ENCODE measurements around the gene BDKRB2. TPM values are rescaled to one million over a fixed set of nuclear protein-coding genes. Genes with fewer than 3 reads are reported as not detected.

BDKRB2 gene
- total RNA-seq (2014; rRNA removed; shearing (Covaris generic)) (0.14 and 0.54 TPM in 2 replicates), polyA plus RNA-seq (2016; fragmentation: Nextera tagmentation; extraction: Ambion mirVana) (0.07 and 0.21 TPM in 2 replicates)
- long read RNA-seq, result 0 reads

- Histone ChIP-seq H3F3A (replicated peaks; ENCODE audit: low read depth) (no peaks in the 10 kb centered on the region), H3K4me1 (ENCODE audit: insufficient read depth) (peaks cover 6% of the 10 kb centered on the region; the same call in 1 of the 2 replicates), H3K27ac (ENCODE audit: low read depth) (no peak within 1 kb of the TSS), H3K36me3 (ENCODE audit: insufficient read depth) (no peaks in the 10 kb centered on the region), H2AFZ (peak within 1 kb of the TSS; percentile 99), H3K4me2 (peak within 1 kb of the TSS; percentile 92), H3K27me3 (ENCODE audit: insufficient read depth) (peaks cover 26% of the 10 kb centered on the region), H4K20me1 (replicated peaks; ENCODE audit: insufficient read depth) (no peaks in the 10 kb centered on the region), H3K9me2 (ENCODE audit: insufficient read depth) (0 out of 2 replicates have a peak, but pooled peaks cover 5% of the 10 kb centered on the region), H3K79me2 (replicated peaks; ENCODE audit: insufficient read depth) (no peaks in the 10 kb centered on the region), H3K4me3 (peak within 1 kb of the TSS; percentile 63)
- DNase-seq (ENCODE audit: low spot score), result peak; percentile 86
- TF ChIP-seq POLR2AphosphoS5 (IDR thresholded peaks at IDR 0.05; ENCODE audit: low read depth) (peak; percentile 38; the same call in 1 of the 2 replicates), REST (IDR thresholded peaks at IDR 0.05; ENCODE audit: unreplicated experiment) (no peak), CREB1 (CRISPR knock-in tag; IDR thresholded peaks at IDR 0.05; ENCODE audit: low read depth) (peak; percentile 74)
- peak within 1 kb of the TSS; percentile 65 for H3K4me3 Mint-ChIP-seq
- peak; percentile 86 for ATAC-seq
- no peaks in the 10 kb centered on the region for H3K36me3 Mint-ChIP-seq (ENCODE audit: low read depth)
- H3K4me1 Mint-ChIP-seq, result peaks cover 25% of the 10 kb centered on the region
- H3K27me3 Mint-ChIP-seq (ENCODE audit: insufficient read depth, low read depth, poor library complexity), result peaks cover 13% of the 10 kb centered on the region
- no peaks in the 10 kb centered on the region for H3K9me3 Mint-ChIP-seq
- H3K27ac Mint-ChIP-seq, result no peak within 1 kb of the TSS
These were observed at the start of gene BDKRB2 for GRCh38 chr14:96204151-96205058. BDKRB2 (plus strand) TSS chr14:96204839; CDS start chr14:96237108, 32,269 bp downstream.

GRCh38 chr14:96154900-96155299, 49.7 kb upstream of the BDKRB2 start:
- no peak for ATAC-seq
- Histone ChIP-seq H3K79me2 (replicated peaks; ENCODE audit: insufficient read depth) (no peaks in the 10 kb centered on the region), H3K4me2 (no peak overlapping the region)

More at GRCh38 chr14:96154900-96155299, 49.7 kb upstream of the BDKRB2 start:
- H3K27me3 ChIP-seq (ENCODE audit: insufficient read depth), result no peaks in the 10 kb centered on the region
- Mint-ChIP-seq H3K27me3 (ENCODE audit: insufficient read depth, low read depth, poor library complexity) (peaks cover 4% of the 10 kb centered on the region), H3K9me3 (no peaks in the 10 kb centered on the region; the same call in 2 of the 3 replicates), H3K27ac (no peak overlapping the region), H3K4me1 (no peaks in the 10 kb centered on the region), H3K4me3 (no peak overlapping the region), H3K36me3 (ENCODE audit: low read depth) (no peaks in the 10 kb centered on the region)
- H3K4me3 ChIP-seq, result no peak overlapping the region
- no peak for DNase-seq (ENCODE audit: low spot score)
- no peaks in the 10 kb centered on the region for H3K9me2 ChIP-seq (ENCODE audit: insufficient read depth)
- H2AFZ ChIP-seq, result no peak overlapping the region
- no peaks in the 10 kb centered on the region for H4K20me1 ChIP-seq (replicated peaks; ENCODE audit: insufficient read depth)
- no peak overlapping the region for H3K27ac ChIP-seq (ENCODE audit: low read depth)
- TF ChIP-seq REST (IDR thresholded peaks at IDR 0.05; ENCODE audit: unreplicated experiment) (no peak), EZH2phosphoT487 (IDR thresholded peaks at IDR 0.05; ENCODE audit: unreplicated experiment) (no peak), CREB1 (CRISPR knock-in tag; IDR thresholded peaks at IDR 0.05; ENCODE audit: low read depth) (no peak), ZNF462 (CRISPR knock-in tag; IDR thresholded peaks at IDR 0.05) (no peak)
- no peaks in the 10 kb centered on the region for H3F3A ChIP-seq (replicated peaks; ENCODE audit: low read depth)
- no peaks in the 10 kb centered on the region for H3K4me1 ChIP-seq (ENCODE audit: insufficient read depth)
- no peaks in the 10 kb centered on the region for H3K36me3 ChIP-seq (ENCODE audit: insufficient read depth)

Data from GM23338 (cell line).